GM21367 (cell line): ENCODE data around the gene ANXA11.

Experiments used
- ATAC-seq: cut with Tn5 transposase; IDR thresholded peaks from one replicate; pipeline ENCODE4 v1.9.1; 2021; ENCODE audit not compliant: unreplicated experiment

The ANXA11 gene

DNA sequence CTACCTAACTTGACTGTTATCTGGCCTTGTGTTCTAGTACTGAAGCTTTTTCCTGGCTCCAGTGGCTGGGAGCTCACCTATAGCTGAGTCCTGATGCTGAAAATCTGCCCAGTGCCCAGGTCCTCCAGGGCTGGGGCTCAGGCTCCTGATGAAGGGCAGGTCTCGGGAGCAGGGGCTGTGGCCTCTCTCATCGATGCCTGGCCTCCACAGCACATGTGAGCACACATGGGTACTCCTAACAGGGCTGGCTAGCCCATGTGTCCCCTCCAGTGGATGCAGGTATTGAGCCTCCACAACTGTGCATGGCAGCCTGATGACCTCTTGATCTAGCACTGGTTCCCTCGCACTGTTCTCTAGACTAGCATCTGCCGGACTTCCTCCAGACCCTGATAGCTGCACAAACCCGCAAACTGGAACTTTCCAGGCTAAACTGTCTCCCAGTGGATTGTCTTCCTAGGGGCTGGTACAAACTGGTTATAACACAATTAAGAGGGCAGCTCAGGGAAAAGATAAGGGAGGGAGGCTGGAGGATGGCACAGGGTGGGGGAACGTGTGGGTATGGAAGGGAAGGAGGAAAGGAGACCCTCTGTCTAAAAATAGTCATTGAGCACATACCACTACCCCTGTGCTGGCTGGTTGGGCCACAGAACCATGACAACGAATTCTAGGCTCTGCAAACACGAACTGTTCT is 37.7 kb downstream of the ANXA11 start:
- ATAC-seq, result no peak

DNA sequence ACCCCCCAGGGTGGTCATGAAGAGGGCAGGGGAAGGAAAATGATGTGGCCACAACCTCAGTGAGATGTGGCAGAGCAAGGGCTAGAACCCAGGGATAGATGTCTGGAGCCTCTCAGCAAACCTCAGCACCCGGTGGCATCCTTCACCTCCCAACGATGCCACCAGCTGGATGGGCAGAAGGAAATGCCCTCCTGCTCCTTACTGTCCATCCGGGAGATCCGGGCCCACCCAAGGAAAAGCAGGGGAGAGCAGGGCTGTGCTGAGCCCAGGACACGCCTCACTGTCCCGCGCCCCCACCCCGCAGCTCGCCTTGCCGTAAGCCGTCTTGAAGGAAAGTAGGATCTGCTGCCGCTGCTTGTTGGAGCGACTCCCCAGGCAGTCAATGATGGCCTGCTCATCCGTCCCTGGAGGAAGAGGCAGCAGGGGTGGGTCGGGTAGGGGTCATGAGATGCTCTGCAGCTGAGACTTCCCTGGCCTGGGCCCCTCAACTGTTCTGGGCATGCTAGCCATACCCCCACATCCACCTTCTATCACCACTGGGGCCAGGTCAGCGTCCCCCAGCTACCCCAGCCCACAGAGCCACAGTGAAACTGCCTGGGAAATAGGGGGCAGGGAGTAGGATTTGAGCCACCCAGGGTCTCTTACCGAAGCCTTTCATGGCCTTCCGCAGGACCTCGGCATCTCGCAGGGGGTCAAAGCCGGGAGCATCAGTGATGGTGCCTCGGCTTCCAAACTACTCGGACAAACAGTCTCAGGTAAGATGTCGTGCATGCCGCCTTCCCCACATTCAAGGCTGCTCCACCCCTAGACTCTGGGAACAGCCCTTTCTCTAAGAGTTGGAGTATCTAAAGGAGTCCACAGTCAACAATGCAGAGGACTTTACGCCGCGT is 38.5 kb downstream of the ANXA11 start:
- no peak for ATAC-seq

DNA sequence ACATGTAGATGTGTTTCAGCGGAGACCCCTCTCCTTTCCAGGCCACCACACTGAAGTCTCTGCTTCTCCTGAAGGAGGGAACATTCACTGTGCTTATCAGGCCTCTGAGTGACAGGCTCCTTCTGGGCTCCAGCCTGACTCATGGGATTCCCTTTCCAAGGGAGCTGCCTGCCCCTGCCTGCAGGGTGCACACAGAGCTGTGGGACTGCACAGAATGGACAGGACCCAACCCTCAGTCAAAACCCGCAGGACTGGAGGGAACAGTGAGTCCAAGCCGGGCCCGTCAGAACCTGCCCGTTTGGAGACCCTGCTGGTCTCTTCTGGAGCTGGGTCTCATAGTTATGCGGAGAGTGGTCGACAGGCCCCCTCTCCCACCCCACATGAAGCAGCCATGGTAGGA is 40.2 kb downstream of the ANXA11 start:
- no peak for ATAC-seq

DNA sequence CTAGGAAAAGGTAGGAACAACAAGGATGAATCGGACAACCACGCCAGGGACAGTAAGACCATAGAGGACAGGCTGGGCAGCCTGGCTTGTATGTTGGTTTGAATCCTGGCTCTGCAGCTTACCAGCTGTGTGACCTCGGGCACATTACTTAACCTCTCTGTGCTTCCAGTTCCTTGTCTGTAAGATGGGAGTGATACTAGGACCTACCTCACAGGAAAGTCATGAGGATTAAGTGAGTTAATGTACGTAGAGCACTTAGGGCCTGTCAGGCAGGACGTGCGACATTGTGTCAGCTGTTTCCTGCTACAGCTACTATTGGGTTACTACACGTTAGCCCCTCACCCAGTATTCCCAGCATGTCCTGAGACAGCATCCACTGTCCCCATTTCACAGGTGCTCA is 40.7 kb downstream of the ANXA11 start:
- no peak for ATAC-seq

DNA sequence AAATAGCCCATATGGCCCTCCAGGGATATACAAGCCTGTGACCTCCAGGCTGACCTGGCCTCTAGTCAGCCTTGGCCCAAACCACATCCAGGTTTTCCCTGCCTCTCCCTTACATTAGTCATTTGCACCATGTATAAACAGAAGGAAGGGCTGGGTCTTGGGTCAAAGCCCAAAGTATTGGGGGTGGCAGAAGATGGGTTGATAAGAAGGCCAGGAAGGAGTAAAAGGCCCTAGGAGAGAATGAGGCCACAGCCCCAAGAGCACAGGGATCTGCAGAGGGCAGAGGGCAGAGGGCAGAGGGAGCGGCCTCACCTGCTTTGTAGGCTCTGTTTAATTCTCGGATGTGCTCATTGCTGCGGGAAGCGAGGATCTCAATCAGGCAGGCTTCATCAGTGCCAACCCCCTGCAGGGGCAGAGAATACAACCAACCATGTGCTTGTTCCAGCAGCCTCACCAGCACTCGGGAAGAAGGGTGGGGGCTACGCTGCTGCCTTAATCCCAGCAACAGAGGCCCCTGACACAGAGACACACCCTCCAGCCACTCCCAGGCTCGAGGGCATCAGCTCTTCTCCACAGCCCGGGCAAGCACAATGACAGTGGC is 41.5 kb downstream of the ANXA11 start:
- ATAC-seq, result no peak

DNA sequence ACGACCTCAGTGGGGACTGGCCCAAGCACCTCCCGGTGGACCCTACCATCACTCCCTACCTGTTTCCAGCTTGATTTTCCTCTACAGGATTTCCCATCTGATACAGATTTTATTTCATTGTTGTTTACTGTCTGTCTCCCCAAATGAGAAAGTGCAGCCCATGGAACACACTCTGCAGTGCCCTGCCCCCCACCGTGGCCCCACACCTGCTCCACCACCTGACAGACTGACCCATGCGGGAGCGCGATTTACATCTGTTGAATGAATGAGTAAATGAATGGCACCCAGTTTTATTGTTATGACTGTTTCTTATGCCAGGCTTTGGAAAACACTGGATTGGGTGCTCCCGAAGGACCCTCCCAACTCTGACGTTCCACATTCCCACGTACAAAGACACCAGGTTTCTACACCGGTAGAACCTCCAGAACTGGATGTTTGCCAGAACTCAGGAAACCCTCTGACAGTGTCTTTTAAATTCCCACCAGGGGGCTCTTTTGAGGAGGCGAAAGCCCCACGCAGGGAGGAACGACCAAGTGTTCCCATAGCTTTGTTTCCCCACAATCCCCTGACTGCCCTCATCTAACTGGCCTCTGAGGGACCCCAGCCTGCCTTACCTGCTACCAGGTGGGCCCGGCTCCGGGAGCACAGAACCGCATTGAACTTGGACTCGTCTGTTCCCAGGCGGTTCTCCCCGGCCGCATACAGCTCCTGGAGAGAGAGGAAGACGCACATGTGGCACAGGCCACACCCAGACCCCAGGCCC is 43.8 kb downstream of the ANXA11 start:
- ATAC-seq, result no peak

DNA sequence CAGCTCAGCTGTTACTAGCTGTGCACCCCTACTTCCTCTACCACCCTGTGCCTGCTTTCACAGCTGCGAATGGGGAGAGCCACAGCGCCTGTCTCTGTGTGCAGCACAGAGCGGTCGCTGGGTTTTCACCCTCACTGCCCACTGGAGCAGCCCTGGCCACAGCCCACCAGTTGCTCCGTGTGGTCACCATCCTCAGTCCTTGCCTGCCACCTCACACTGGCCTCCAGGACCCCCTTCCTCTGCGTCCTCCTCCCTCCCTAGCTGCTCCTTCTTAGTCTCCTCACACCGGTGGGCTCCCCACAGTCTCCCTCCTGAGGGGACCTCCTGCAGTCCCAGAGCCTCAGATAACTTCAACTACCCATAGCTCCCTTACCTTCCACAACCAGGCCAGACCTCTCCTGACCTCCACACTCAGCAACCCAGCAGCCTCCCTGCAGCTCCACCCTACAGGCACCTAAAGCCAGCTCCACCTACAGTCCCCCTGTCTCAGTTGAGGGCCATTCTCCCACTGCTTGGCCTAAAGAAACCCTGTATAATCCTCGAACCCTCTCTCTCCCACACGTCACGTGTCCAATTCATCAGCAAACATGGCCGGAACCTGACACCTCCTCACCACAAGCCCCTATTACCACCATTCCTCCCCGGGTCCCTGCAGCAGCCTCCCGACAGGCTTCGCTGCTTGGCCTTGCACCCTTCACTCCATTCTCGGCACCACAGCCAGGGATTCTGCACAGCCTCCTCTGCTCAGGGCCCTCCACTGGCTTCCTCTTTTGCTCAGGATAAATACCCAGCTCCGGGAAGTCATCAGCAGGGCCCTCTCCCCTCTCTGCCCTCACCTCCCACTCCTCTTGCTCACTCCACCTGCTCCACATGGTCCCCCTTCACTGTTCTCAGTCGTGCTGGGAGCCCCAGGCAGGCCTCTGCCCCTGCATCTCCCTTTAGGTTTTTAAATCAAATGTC is 44.7 kb downstream of the ANXA11 start:
- ATAC-seq, result no peak

DNA sequence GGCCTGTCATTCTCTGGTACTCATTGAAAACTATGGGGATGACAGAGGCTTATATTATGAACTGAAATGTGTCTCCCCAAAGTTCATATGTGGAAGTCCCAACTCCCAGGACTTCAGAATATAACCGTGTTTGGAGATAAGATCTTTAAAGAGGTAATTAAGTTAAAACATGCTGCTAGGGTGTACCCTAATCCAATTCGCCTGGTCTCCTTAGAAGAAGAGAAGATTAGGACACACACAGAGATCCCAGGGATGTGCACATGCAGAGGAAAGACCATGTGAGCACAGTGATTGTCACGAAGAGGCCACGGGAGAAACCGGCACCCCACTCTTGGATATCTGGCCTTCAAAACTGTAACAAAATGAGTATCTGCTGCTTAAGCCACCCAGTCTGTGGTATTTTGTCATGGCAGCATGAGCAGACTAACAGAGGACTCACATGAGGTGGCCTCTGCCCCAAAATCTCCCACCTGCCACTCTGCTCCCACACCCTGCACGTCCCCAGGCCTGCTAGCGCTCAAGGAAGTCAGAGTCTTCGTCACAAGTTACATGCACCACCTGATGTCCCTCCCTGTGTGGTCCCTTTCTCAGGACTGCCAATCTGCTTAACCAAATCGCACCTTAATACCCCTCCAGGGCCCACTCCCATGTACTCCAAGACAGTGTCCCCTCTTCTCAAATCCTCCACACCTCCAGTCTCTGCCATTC is 46.0 kb downstream of the ANXA11 start:
- ATAC-seq, result no peak

DNA sequence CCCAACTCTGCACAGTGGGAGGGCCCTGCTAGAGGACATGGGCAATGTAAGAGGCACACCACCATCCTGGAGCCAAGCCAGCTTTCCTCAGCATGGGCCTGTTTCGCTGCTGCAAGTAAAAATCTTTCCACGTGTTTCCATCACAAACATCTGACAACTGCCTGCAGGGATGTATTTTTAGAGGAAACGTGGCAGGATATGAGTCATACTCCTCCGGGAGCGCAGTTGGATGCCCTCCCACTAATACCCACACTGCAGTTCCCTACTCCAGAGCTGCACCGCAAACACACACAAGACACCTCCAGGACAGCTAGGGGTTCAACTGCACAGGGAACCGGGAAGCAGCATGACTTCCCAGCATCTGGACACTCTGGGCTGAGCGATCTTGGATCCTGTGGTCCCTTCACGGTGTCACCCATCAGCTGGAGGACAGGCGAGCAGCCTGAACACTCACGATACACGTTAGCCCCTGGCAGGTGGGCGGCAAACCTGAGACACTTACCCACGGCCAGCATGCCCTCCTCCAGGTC is 46.7 kb downstream of the ANXA11 start:
- ATAC-seq, result no peak

DNA sequence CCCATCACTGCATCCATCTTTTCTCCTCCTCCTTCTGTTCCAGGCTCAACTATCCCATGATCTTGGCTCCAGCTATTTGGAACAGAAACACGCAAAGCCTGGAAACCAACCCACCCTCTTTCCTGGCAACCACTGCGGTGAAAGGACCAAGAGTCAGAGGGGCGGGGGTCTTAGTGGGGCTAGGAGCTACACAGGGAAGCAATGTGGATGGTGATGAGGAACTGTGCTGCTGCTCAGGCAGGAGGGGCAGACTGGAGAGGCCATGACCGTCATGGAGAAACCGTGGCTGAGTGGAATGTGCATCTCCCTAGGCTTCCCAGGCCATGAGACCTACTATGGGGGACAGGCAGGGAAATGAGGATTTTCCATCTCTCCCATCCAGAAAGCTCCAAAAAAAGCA is 47.2 kb downstream of the ANXA11 start:
- no peak for ATAC-seq

DNA sequence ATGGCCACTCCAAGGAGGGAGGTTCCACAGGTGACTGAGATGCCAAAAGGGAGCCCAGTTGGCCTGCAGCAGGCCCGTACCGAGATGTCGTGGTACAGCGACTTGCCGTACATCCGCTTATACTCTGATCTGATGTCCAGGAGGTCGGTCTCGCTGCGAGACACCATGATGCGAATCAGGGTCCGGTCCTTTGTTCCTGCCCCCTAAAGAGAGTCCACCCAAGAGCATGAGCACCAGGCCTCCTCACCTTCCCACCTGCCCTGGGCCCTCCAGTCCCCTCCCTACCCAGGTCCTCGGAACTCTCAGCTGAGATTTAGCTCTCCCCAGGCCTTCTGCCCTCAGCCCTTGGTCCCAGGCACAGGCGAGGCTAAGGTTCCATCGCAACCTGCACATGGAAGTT is 47.8 kb downstream of the ANXA11 start:
- no peak for ATAC-seq

DNA sequence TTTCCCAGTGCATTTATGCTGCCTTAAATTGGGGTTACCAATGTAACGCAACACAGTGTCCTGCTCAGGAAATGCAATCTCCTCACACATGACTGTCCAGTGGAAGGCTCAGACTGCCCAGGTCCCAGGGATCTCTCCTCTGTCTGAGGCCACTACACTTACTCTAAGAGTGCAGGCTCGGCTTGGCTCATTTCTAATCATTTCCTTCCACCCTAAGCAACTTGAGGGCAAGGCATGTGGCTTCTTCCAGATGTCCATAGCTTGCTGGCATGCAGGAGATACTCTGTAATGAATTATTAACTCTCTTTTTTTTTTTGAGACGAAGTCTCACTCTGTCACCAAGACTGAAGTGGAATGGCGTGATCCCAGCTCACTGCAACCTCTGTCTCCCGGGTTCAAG is 49.1 kb downstream of the ANXA11 start:
- ATAC-seq, result no peak

DNA sequence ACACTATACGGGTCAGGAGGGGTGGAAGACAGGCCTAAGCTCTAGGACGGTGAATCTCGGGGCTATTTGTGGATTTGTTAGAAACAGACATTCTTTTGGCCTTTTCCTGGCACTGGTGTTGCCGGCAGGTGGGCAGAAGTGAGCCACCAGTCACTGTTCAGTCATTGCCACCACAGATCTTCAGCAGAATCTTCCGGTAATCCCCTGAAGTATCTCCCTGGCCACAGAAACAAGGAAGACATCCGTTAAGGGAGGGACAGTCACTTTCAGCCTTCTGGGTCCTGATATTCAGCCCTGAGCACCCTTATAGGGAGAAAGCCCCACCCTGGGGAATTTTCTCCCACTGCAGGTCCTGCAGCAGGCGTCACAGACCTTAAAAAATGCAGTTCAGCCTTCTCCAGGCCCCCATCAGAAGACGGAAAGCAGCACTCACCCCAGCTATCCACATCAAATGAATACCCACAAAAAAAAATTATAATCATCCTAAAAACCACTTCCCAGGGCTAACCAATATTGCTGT is 49.6 kb downstream of the ANXA11 start:
- ATAC-seq, result no peak

DNA sequence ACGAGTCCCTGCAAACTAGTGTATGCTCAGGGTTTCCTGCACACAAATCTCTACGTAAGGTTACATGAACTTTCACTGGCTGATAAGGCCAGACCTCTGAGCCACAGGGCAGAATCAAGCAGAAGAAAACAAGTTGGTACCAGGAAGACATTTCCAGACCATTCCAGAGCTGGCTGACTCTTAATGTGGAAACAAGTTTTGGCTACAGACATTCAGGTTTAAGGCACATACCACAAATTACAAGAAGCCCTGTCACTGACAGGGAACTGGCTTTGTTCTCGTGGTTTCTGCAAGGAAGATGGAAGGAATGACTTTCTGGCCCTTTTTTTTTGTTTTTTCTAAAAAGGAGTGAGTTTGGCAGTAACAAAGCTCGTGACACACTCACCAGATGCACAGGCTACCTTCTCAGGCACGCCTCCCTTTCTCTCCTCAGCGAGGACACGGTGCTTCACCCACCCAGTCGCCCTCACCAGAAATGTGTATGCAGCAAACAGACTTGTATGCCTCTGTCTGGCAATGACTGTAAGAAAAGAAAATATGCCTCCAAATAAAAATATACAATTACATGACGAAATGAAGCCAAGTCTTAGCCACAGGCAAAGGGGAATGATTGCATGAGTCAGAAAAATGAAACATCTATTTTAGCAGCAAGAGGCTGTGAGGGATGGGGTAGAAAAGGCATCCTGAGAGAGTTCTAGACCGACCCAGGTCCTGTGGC is 50.2 kb downstream of the ANXA11 start:
- ATAC-seq, result no peak

DNA sequence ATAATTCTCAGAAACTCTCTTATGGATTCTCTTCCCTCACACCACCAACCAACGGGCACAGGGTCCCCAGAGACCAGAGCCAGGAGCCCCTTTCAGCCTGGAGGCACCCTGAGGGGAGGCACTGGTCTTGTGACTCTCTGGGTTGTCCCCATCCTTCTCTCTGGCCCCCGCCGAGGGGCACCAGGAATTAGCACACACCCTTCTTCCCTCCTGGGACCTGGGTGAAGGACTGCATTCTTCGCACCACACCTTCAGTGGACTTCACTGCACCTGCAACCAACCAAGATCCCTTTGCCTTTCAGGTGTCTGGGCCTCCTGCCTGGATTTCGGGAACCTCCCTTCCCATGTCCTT is 50.7 kb downstream of the ANXA11 start:
- no peak for ATAC-seq

DNA sequence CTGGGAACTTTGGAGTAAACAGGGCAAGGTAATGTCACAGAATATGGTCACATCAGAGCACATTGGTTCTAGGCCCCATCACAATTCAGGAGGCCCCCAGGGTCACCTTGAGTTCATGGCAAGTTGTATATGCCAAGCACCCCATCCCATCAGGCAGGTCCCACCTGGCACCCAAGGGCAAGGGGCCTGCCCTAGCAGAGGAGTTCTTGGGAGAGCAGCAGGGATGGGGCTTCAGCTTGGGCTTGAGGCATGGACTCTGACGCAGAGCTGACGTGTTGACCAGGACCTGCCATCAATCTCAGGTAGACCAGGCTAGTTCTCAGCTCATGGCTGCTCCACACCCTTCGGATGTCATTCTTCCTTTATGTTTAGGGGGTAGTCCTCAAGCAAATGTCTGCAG is 51.9 kb downstream of the ANXA11 start:
- ATAC-seq, result no peak

DNA sequence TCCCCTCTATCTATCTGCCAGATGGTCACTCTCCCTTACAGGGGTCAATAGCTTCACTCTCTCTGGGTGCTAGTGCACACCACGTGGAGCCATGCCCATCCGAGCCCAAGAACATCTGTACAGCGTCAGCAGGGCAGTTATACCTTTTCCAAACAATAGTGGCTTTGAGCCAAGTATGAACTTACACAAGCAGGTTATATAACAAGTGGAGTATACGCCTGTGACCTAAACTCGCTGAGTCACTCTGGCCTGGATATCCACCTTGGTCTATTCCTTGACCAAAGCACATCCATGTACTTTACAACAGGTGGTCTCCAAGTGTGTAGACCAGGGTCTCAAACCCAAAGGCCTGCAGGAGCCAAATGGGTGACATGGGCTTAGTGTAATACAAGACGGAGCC is 52.5 kb downstream of the ANXA11 start:
- ATAC-seq, result no peak

DNA sequence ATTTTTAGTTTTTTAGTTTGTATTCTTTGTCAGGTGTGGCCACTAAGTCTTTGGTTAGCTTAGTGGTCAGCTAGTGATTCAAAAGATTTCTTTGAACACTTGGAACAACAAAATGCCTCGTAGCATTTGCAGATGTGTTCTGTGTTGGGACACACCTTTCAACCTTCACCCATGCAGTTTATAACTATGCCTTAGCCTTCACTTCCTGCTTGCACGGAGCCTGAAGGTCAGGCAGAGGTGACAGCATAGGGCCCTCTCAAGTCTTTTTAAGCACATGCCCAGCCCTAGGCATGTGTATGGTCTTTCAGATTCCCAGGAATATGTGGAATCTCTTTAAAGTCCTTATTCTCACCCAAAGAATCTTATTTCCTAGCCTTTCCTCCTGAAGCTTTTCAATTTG is 55.2 kb downstream of the ANXA11 start:
- ATAC-seq, result no peak

DNA sequence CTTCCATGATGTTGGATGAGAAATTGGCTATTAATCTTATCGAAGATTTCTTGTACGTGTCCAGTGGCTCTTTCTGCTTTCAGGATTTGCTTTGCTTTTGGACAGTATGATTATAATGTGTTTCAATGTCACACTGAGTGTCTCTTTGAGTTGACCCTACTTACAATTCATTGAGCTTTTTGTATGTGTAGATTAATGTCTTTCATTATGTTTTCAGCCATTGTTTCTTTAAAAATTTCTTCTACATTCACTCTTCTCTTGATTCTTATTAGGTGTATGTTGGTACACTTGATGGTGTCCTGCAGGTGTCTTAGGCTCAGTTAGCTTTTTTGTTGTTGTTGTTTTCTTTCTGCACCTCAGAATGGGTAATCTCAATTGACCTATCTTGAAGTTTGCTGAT is 56.2 kb downstream of the ANXA11 start:
- ATAC-seq, result no peak
